IPS-18a (cell line): ENCODE results near the gene ABCA1.

Experiments used
- H3K27ac ChIP-seq: one replicate; pipeline ENCODE4 v1.5.1; 2013; ENCODE audit warnings: low read length
- H3K27me3 ChIP-seq: one replicate; pipeline ENCODE4 v1.6.1; 2013; ENCODE audit warnings: mild to moderate bottlenecking, low read length; ENCODE audit not compliant: control insufficient read depth, insufficient read depth
- H3K36me3 ChIP-seq: one replicate; pipeline ENCODE4 v1.6.1; 2013; ENCODE audit warnings: low read depth, low read length; ENCODE audit not compliant: control insufficient read depth
- H3K4me1 ChIP-seq: one replicate; pipeline ENCODE4 v1.6.1; 2013; ENCODE audit warnings: low read depth, low read length; ENCODE audit not compliant: control insufficient read depth
- H3K4me3 ChIP-seq: one replicate; pipeline ENCODE4 v1.5.1; 2013; ENCODE audit warnings: low read length
- H3K9ac ChIP-seq: one replicate; pipeline ENCODE4 v1.6.1; 2013; ENCODE audit warnings: mild to moderate bottlenecking, low read length, moderate library complexity
- H3K9me3 ChIP-seq: one replicate; pipeline ENCODE4 v1.6.1; 2013; ENCODE audit warnings: low read depth, low read length; ENCODE audit not compliant: control insufficient read depth

Gene ABCA1

DNA sequence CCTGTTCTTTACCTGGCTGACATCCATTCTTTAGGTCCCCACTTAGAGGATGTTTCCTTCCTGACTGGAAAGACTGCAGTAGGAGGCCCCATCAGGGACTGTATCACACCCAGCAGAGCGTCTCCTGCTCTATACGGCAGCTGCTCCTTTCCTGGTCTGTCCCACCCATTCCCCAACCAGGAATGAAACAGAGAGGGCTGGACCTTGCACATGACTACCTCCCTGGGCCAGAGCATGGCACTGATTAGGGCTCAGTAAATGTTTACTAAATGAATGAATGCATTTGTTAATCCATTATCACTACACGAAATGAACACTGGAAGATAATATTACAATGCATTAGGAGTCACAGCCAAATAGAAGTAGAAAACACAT, 76.4 kb downstream of the ABCA1 start:
- H3K4me1 ChIP-seq: no peaks in the 10 kb centered on the region
- no peak overlapping the region for H3K27ac ChIP-seq
- H3K9ac ChIP-seq: no peak overlapping the region
- H3K4me3 ChIP-seq: no peak overlapping the region
- H3K36me3 ChIP-seq: no peaks in the 10 kb centered on the region
- no peaks in the 10 kb centered on the region for H3K9me3 ChIP-seq
- H3K27me3 ChIP-seq: no peaks in the 10 kb centered on the region

DNA sequence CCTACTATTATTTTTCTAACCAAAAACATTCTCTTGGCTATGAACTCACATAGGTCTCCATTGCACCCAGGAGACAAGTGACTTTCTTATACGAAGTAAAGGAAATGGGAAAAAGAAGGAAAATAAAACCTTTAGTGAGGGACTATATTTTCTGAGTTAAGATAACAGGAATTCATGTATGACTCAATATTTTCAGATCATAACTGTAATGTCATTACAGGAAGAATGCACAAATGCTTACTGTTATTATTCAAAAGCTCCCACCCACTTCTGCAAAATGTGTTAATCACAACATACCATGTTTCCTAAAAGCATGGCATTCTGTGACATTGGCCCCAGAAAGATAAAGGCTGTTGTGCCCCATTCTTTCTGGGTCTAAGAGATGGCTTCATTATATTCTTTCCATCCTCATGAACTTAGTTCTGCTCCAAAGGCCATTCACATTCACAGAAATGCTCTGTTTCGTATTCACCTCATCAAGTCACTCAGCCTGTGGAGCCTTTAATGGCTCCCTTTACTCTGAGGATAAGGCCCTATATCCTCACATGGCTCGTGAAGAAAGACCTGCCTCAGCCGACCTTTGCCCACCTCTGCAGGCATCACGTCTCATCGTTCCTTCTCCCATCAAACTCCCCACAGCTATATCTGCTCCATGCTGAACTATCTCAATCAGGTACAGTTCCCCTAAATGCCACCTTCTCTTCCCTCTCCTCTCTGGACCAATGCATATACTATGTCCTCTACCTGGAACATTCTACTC, 77.0 kb downstream of the ABCA1 start:
- Histone ChIP-seq H3K27ac (no peak overlapping the region), H3K4me3 (no peak overlapping the region), H3K4me1 (no peaks in the 10 kb centered on the region), H3K27me3 (no peaks in the 10 kb centered on the region), H3K9ac (no peak overlapping the region), H3K36me3 (no peaks in the 10 kb centered on the region), H3K9me3 (no peaks in the 10 kb centered on the region)

DNA sequence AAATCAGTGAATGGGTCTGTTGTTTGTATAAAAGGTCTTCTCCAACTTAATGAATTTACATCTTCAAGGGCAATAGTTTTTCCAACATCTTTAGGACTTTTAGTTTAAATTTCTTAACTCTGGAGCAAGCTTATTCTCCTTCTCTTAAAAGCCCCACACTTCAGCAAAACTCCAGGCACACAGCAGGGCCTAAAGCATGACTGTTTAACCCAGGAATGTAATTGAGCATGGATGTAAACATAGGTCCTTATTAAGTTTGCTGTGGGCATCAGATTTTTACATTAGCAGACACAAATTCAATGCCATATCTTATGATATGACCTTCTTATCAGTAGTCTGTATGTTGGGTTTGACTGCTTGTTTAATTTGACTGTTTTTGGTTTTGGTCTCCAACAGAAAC, 78.9 kb downstream of the ABCA1 start:
- no peaks in the 10 kb centered on the region for H3K36me3 ChIP-seq
- no peaks in the 10 kb centered on the region for H3K4me1 ChIP-seq
- H3K27me3 ChIP-seq: no peaks in the 10 kb centered on the region
- no peak overlapping the region for H3K9ac ChIP-seq
- H3K4me3 ChIP-seq: no peak overlapping the region
- no peaks in the 10 kb centered on the region for H3K9me3 ChIP-seq
- H3K27ac ChIP-seq: no peak overlapping the region

DNA sequence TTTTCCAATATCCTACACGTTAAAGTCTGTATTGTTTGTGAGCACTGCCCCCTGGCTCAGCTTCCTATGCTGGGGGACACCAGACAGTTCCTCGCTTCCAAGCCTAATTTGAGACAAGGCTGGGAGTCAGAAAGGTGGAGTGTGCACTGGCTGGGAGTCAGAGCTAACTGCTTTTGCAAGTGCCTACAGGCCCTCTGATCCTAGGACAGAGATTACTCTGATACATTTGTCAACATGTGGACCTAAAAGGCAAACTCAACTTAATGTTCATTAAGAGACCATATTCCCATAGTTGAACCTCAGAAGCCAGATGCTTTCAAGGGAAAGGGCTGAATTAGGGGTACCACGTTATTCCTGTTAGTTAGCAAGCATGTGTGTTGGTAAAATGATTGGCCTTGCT, 83.2 kb downstream of the ABCA1 start:
- no peaks in the 10 kb centered on the region for H3K36me3 ChIP-seq
- no peaks in the 10 kb centered on the region for H3K4me1 ChIP-seq
- H3K4me3 ChIP-seq: no peak overlapping the region
- no peak overlapping the region for H3K9ac ChIP-seq
- no peak overlapping the region for H3K27ac ChIP-seq
- no peaks in the 10 kb centered on the region for H3K27me3 ChIP-seq
- no peaks in the 10 kb centered on the region for H3K9me3 ChIP-seq

DNA sequence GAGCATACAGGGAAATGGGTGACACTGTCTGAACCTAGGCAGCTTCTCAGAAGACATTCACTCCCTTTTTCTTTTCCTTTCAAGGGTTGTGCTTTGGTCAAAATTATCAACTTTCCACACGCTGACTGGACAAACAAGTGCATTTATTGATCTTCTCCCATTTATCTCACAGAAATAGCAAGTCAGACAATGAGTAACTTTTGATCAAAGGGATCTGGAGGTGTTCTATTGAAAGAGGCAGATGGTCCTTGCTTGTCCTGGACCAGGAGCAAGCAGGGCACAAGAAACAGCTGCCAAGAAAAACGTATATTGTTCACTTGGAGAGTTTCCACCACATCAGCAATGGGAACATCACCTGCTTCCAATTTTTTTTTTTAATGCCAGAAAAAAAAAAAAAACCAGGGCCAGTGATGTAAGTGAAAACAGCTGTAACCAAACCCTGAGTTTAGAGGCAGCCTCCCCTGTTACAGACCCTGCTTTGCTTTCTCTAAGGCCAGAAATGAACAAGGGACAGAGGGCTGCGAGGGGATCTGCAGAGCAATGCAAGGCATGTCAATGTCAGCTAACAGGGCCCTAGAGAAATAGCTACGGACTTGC, 84.2 kb downstream of the ABCA1 start:
- Histone ChIP-seq H3K9me3 (no peaks in the 10 kb centered on the region), H3K27me3 (no peaks in the 10 kb centered on the region), H3K4me1 (no peaks in the 10 kb centered on the region), H3K27ac (no peak overlapping the region), H3K36me3 (no peaks in the 10 kb centered on the region), H3K9ac (no peak overlapping the region), H3K4me3 (no peak overlapping the region)

DNA sequence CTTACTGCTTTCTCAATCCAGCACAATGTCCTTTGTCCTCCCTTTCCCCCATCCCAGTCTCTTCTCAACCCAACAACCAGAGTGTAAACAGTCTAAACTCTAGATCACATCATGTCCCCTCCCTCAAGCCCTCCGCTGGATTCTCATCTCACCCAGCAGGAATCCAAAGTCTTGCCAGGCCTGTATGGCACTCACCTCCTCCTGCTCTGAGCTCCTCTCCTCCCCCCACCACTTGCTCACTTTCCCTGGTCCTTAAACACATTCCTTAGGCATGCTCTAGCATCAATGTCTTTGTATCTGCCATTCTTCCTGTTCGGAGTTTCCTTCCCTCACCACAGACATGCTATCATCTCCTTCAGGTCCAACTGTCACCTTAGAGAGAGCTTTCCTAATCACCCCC, 85.3 kb downstream of the ABCA1 start:
- no peaks in the 10 kb centered on the region for H3K4me1 ChIP-seq
- no peak overlapping the region for H3K4me3 ChIP-seq
- no peak overlapping the region for H3K9ac ChIP-seq
- no peaks in the 10 kb centered on the region for H3K36me3 ChIP-seq
- H3K9me3 ChIP-seq: no peaks in the 10 kb centered on the region
- no peaks in the 10 kb centered on the region for H3K27me3 ChIP-seq
- no peak overlapping the region for H3K27ac ChIP-seq

DNA sequence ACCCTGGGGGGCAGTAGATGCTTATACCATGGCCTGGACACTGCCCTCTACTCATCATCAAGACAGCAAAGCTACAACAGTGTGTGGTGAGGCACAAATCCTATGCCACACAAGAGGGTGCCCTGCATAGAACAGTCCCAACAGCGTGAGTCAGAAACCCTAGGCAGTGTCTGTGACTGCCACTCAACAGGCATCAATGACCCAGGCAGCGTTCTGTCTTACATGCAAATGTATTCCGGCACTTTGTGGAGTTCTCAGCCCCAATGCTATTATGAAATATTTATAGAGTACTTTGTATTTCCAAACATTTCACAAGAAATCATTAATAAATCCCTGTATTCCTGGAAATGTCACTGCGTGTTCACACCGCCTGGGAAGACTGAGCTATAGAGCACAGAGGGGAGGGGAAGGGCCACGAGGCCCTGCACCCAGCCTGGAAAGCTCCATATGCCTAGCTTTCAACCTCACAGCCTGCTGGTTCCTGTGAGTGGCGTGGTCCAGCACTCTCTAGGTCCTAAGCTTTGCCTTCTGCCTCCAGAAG, 86.3 kb downstream of the ABCA1 start:
- Histone ChIP-seq H3K27ac (no peak overlapping the region), H3K27me3 (no peaks in the 10 kb centered on the region), H3K4me3 (no peak overlapping the region), H3K9me3 (no peaks in the 10 kb centered on the region), H3K9ac (no peak overlapping the region), H3K36me3 (no peaks in the 10 kb centered on the region), H3K4me1 (no peaks in the 10 kb centered on the region)

DNA sequence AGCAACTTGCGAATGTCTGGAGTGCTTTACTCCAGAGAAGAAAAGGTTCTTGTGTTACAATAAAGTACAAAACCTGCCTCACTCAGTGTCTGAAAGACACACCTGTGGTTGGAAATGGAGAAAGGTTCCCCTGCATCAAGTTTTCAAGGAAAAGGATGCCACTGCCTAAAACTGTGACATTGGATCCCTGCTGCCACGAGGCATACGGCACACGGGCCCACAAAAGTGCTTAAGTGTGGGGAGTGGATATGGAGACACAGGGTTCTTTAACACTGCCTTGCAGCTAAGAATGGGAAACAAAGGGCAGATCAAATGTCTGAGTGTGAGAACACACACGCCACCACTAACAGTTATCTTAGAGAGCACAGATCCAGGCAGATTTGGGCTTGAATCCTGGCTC, 89.0 kb downstream of the ABCA1 start:
- H3K9ac ChIP-seq: no peak overlapping the region
- no peaks in the 10 kb centered on the region for H3K27me3 ChIP-seq
- no peaks in the 10 kb centered on the region for H3K9me3 ChIP-seq

DNA sequence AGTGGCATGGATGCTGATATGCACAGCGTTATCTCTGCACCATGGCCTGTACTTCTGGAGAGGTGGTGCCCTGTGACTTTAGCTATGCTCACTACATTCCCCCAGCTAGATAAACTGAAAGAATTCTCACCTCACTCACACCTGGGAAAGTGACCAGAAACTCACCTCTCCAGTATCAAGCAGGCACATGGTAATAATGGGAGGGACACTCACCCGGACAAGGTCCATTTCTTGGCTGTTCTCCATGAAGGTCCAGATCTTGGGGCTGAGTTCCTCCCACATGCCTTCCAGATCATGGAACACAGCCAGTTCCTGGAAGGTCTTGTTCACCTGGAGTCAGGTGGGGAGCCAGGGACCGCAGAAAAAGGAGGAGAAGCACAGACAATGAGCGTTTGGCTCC, 91.2 kb downstream of the ABCA1 start:
- H3K9ac ChIP-seq: no peak overlapping the region
- H3K4me3 ChIP-seq: no peak overlapping the region
- H3K4me1 ChIP-seq: no peaks in the 10 kb centered on the region
- no peaks in the 10 kb centered on the region for H3K27me3 ChIP-seq
- H3K27ac ChIP-seq: no peak overlapping the region
- no peaks in the 10 kb centered on the region for H3K9me3 ChIP-seq
- no peaks in the 10 kb centered on the region for H3K36me3 ChIP-seq

More for the DNA sequence above, 89.0 kb downstream of the ABCA1 start:
- Histone ChIP-seq H3K27ac (no peak overlapping the region), H3K36me3 (no peaks in the 10 kb centered on the region), H3K4me3 (no peak overlapping the region), H3K4me1 (no peaks in the 10 kb centered on the region)

DNA sequence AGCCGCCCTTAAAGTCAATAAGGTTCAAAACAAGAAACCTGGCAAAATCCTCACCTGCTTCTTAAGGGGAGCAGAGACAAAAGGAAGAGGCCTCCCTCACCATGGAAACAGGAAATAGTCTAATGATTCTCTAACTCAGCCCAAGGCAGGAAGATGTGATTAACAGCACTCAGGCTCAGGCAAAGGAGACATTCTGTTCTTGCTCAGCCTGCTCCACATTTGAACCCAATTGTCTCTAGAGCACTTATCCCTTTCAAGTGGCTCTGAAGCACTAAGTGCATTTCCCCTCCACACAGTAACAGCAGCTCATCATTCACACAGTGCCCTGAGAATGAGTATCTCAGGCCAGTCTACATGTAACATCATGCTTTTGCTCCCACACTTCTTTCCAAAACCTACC, 91.7 kb downstream of the ABCA1 start:
- Histone ChIP-seq H3K27ac (no peak overlapping the region), H3K4me3 (no peak overlapping the region), H3K9me3 (no peaks in the 10 kb centered on the region), H3K9ac (no peak overlapping the region), H3K4me1 (no peaks in the 10 kb centered on the region), H3K27me3 (no peaks in the 10 kb centered on the region), H3K36me3 (no peaks in the 10 kb centered on the region)

DNA sequence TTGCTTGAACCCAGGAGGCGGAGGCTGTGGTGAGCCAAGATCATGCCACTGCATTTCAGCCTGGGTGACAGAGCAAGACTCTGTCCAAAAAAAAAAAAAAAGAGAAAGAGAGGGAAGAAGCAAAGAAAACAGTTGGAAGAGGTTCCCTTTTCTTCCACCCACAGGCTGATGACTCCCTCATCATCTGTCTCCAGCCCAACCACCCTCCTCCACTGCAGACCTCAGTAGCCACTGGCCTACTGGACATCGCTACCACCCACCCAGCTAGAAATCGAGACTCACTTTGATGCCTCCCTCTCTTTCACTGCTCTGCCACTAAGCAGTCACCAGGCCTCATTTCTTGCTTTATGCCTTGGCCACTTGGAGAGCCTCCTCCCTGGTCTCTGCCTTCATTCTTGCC, 92.8 kb downstream of the ABCA1 start:
- H3K27me3 ChIP-seq: no peaks in the 10 kb centered on the region
- H3K36me3 ChIP-seq: peaks cover 3% of the 10 kb centered on the region
- H3K4me1 ChIP-seq: no peaks in the 10 kb centered on the region
- H3K9ac ChIP-seq: no peak overlapping the region
- no peak overlapping the region for H3K4me3 ChIP-seq
- no peaks in the 10 kb centered on the region for H3K9me3 ChIP-seq
- no peak overlapping the region for H3K27ac ChIP-seq

DNA sequence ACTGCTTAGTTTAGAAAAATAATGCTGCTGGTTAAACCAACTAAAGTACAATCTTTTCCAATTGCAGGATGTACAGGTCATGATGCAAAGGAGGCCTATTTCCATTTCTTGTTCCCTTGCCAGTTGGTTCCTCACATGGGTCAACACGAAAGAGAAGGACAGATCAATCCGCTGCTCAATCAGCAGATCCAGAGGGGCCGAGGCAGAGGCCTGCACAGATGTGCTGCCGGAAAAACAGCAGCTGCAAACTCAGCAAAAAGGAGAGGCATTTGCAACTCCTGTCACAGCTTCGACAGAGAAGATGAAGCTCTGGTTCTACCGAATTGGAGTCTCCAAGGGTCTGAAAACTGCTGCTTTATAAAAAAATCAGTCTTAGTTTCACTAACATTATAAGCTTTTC, 94.3 kb downstream of the ABCA1 start:
- Histone ChIP-seq H3K9me3 (no peaks in the 10 kb centered on the region), H3K36me3 (peaks cover 9% of the 10 kb centered on the region), H3K27me3 (no peaks in the 10 kb centered on the region), H3K9ac (no peak overlapping the region), H3K4me3 (no peak overlapping the region), H3K27ac (no peak overlapping the region), H3K4me1 (no peaks in the 10 kb centered on the region)
